Gastrocnemius medialis (tissue), 4 donors: ENCODE measurements around the gene DPYSL5.

Source experiments
- POLR2A ChIP-seq, 2 donors: fragments of 450-650 bp; IDR thresholded peaks; one replicate each; pipeline ENCODE4 v1.6.1; 2017; ENCODE audit warnings: antibody characterized with exemption in 2 of 2, mild to moderate bottlenecking in 2 of 2, moderate library complexity in 2 of 2
- TF ChIP-seq, protein P1 (sequence below), 5 experiments: fragments of 450-650 bp in 3 of 5; fragments of 200-600 bp in 2 of 5; sonication (generic) in 2 of 5; IDR thresholded peaks in 4 of 5; conservative IDR thresholded peaks in 1 of 5; 1 replicate in 4 of 5; 2 replicates in 1 of 5; pipeline ENCODE4 v1.5.1; 2016 to 2019; ENCODE audit warnings: antibody characterized with exemption in 5 of 5, mild to moderate bottlenecking in 3 of 5, moderate library complexity in 3 of 5

DNA sequence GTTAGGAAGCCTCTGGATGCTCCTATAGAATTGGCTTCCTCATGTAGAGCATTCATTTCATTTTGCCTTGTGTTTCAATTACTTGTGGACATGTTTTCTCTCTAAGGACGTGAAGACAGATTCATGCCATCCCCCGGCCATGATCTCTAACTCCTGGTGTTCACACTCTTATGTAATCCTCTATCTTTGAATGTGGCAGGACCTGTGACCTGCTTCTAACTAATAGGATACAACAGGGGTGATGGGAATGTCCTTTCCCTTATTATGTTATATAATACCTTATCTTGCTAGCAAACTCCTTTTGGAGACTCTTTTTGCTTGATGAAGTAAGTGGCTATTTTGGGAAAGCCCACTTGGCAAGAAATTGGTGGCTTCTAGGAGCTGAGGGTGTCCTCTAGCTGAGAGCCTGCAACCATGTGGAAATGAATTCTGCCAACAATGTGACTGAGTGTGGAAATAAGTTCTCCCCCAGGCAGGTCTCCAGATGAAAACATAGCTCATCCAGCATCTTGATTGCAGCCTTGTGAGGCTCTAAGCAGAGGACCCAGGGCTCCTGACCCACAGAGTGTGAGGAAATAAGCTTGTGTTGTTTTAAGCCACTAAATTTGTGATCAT lies 13.8 kb downstream of the DPYSL5 start:
- TF ChIP-seq, protein P1, sequence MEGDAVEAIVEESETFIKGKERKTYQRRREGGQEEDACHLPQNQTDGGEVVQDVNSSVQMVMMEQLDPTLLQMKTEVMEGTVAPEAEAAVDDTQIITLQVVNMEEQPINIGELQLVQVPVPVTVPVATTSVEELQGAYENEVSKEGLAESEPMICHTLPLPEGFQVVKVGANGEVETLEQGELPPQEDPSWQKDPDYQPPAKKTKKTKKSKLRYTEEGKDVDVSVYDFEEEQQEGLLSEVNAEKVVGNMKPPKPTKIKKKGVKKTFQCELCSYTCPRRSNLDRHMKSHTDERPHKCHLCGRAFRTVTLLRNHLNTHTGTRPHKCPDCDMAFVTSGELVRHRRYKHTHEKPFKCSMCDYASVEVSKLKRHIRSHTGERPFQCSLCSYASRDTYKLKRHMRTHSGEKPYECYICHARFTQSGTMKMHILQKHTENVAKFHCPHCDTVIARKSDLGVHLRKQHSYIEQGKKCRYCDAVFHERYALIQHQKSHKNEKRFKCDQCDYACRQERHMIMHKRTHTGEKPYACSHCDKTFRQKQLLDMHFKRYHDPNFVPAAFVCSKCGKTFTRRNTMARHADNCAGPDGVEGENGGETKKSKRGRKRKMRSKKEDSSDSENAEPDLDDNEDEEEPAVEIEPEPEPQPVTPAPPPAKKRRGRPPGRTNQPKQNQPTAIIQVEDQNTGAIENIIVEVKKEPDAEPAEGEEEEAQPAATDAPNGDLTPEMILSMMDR (IDR thresholded peaks at IDR 0.05 in 4 of 5, conservative IDR thresholded peaks at IDR 0.05 in 1 of 5), result no peak
- no peak for TF ChIP-seq POLR2A (IDR thresholded peaks at IDR 0.05)
